8988T (cell line): ENCODE data around the gene CACNA1C.

Source experiments
- DNase-seq: peaks from one replicate; pipeline ENCODE4 v3.0.0; 2011

CACNA1C gene

DNA sequence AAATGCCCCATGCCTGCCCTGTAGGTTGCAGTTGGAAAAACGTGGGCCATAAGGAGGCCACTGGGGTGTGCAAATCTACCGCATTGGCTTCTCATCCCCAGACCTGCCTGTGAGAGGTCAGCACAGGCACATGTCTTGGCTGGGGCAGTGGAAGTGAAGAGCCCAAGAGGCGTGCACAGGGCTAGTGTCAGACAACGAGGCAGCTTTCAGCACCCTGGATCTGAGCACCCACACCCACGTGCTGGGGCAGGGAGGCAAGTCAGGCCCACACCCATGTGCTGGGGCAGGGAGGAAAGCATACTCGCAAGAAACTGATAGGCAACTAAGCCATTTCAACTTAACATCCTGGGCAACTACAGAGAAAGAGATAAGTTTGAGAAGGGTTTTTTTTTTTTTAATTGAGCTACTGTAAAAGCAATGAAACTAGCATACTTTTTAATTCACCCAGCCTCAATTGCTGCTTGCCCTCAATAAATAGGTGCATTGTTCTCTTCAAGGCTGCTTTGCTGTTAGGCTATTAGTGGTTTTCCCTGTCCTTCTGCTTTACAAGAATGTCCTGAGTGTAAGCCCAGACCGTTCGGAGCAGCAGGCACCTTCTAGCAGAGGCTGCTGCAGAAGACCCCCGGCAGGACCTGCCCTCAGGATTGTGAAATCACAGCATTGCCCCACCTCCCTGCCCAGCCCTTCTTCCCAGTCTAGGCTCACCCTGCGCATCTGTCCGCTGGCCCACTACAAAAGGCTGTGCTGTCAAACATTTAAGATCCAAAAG is 386.7 kb downstream of the CACNA1C start:
- DNase-seq = no peak

GRCh38 chr12:2443776-2444175 is 391.0 kb downstream of the CACNA1C start:
- no peak for DNase-seq

GRCh38 chr12:2445968-2446367 is 393.2 kb downstream of the CACNA1C start:
- DNase-seq = no peak

DNA sequence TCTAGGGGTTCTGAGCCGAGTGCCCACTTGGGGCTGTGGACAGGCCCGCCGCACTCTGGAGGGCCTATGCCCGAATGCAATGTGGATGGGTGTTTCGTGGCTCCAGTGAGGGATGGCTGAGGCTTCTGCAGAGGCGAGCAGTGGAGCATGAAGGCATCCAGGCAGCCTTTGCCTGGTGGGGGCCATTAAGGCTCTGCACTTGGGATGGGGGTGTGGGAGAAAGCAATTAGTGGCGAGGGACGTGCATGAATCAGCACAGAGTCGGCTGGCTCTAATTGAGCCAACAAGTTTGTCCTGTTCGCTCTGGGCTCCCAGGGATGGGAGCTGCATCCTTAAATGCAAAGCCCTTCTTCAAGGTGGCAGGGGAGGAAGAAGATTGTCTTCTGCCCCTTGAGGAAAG is 395.1 kb downstream of the CACNA1C start:
- no peak for DNase-seq

GRCh38 chr12:2449586-2449985 is 396.8 kb downstream of the CACNA1C start:
- DNase-seq = no peak

- no peak for DNase-seq
Measured at GRCh38 chr12:2450553-2450952, 397.8 kb downstream of the CACNA1C start.

- DNase-seq = no peak
Measured at GRCh38 chr12:2451025-2451424, 398.2 kb downstream of the CACNA1C start.

GRCh38 chr12:2451497-2451896 is 398.7 kb downstream of the CACNA1C start:
- no peak for DNase-seq

GRCh38 chr12:2453076-2453760 is 400.4 kb downstream of the CACNA1C start:
- no peak for DNase-seq

DNA sequence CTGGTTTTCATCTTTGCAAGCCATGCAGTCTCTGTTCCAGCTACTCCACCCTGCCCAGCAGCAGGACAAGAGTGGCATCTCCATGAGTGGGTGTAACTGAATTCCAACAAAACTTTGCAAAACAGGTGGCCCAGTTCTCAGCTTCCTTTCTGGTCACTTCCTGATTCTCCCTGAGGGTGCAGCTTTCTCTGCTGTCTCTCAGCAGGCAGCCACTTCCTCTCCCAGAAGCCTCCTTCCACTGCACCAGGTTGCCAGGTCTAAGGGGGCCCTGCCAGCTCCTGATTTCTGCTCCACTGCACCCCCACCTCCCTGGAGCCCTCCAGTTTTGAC is 400.9 kb downstream of the CACNA1C start:
- DNase-seq = no peak

DNA sequence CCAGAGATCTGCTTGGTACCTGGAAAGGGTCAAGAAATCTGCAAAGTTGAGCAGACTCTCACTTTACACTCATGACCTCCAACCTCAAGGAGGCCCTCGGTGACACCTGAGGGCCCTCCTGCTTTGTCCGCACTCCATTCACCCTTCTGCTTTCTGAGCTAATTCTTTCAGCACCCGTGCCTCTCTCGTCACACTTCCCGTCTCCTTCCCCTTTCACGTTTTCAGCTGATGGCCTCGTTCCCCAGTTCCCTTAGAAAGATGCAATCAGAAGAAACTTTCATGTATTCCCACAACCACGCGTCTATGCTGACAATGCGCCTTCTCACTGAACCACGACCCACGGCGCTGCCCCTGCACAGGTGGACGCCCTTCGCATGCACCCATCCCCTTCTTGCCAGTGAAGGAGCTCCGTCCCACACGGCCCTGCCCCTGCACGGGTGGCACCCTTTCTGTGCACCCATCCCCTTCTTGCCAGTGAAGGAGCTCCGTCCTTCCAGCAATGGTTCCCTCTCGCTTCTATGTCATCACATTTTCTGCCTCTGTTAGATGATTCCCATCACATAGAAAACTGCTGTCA is 401.9 kb downstream of the CACNA1C start:
- no peak for DNase-seq

GRCh38 chr12:2455410-2455809 is 402.6 kb downstream of the CACNA1C start:
- DNase-seq = no peak

- DNase-seq = no peak
Measured at GRCh38 chr12:2456122-2456812, 403.5 kb downstream of the CACNA1C start.

DNA sequence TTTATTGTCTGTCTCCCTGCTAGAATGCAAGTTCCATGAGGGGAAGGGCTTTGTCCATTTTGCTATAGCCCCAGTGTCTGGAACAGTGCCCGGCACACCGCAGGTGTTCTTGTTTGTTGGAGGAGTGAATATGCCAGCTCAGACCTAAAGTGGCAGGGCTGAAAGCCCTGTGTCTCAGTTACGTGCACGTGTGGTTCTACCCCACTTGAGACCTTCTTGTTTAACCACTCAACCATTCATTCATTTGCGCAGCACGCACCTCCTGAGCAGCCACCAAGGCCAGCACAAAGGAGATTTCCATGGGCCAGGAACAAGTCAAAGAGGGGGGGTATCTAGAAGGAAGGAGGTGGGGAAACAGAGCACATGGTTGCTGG is 404.0 kb downstream of the CACNA1C start:
- DNase-seq = no peak

- no peak for DNase-seq
Measured at GRCh38 chr12:2457215-2457932, 404.6 kb downstream of the CACNA1C start.

- no peak for DNase-seq
Measured at GRCh38 chr12:2457933-2458414, 405.2 kb downstream of the CACNA1C start.

- no peak for DNase-seq
Measured at GRCh38 chr12:2460051-2460670, 407.4 kb downstream of the CACNA1C start.

- DNase-seq = no peak
Measured at GRCh38 chr12:2461046-2461445, 408.3 kb downstream of the CACNA1C start.

DNA sequence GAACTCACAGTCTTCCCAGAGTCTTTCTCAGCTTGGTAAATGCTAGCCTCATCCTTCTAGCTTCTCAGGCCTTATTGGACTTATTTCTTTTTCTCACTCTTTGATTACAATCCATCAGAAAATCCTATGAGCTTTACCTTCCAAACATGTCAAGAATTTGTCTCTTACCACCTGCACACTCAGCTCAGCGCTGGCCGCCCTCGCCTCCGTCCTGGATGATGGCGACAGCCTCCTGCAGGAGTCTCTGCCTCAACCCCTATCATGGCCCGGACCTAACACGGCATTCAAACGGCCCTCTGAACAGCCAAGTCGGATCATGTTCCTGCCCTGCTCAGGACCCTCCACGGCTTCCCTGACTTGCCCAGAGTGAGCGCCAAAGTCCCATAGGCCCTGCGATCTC is 408.9 kb downstream of the CACNA1C start:
- no peak for DNase-seq

GRCh38 chr12:2462087-2462486 is 409.3 kb downstream of the CACNA1C start:
- DNase-seq = no peak

DNA sequence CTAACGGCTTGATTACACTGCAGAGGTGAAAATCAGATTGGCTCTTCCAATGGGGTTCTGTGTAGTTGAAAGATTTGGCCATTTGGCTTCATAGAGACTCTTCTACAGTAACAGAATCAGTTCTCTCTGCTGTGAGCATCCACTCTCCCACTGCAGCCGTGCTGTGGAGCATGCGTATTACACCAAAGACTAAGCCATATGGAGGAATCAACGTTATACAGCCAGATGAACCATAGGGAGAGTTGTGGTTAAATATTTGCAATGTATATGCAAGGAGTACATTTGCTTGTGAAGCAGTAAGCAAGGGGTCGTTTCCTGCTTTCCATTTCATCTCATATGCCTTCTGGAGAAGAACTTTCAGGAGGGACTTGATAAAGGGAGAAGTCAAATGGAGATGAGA is 410.9 kb downstream of the CACNA1C start:
- DNase-seq = no peak

DNA sequence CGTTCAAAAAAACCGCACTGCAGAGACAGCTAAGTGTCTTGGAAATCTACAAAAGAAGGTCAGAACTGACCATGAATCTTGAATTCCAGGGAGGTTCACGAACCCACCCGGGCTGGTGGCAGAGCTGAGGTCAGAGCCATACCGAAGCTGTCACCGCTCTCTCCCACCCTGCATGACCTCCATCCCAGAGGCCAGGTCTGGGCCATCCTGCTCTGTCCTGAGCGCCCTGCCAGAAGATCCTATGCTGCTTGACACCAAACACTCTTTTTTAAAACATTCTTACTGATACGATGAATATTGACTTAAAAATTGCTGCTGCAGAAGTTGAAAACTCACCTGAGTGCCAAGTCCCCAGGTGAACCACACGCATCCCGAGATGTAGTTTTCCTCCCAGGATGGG is 412.9 kb downstream of the CACNA1C start:
- DNase-seq = no peak

GRCh38 chr12:2466211-2466610 is 413.4 kb downstream of the CACNA1C start:
- DNase-seq = no peak
